GM12878 (cell line): Measurements from ENCODE around the gene SP4. TPM values are rescaled to one million over a fixed set of nuclear protein-coding genes. Genes with fewer than 3 reads are reported as not detected.

ENCODE experiments used
- ATAC-seq: fragments of 200-7000 bp; cut with Tn5 transposase; 3 replicates; pipeline ENCODE4 v1.9.1; 2020; ENCODE audit warnings: mild to moderate bottlenecking, moderate library complexity
- BruUV-seq: library from RNA; stranded (reverse); fragments of 400-500 nt; replicated peaks from 2 replicates; lab custom pipeline; 2021; lab: Mats Ljungman, UMichigan
- CTCF ChIA-PET: fragments of 300-600 bp; sonication (Branson Sonifier 250); formaldehyde crosslinking; extraction: SDS; loops from one replicate; lab custom pipeline; 2021; ENCODE audit warnings: inconsistent platforms; lab: Yijun Ruan, JAX
- POLR2A ChIA-PET: fragments of 350-600 bp; formaldehyde crosslinking; extraction: SDS; loops from one replicate; lab custom pipeline; 2021; ENCODE audit warnings: inconsistent platforms; lab: Charles Lee
- RAD21 ChIA-PET: fragments of 300-600 bp; sonication (Branson Sonifier 250); formaldehyde crosslinking; loops from one replicate; lab custom pipeline; 2023; ENCODE audit warnings: antibody characterized with exemption; ENCODE audit not compliant: unreplicated experiment; lab: Charles Lee
- SMC1A ChIA-PET: fragments of 300-600 bp; sonication (Branson Sonifier 250); formaldehyde crosslinking; loops from one replicate; lab custom pipeline; 2023; ENCODE audit not compliant: unreplicated experiment, uncharacterized antibody; lab: Charles Lee
- DNase-seq: peaks from one replicate; pipeline ENCODE4 v3.0.0-alpha.2; 2011; ENCODE audit warnings: low read depth, low spot score
- FAIRE-seq: peaks from 3 replicates; lab custom pipeline; 2011; peaks lifted over from hg19 to GRCh38; lab: Jason Lieb, UNC
- H2AFZ ChIP-seq: 2 replicates; pipeline ENCODE4 v1.6.0; 2011; ENCODE audit warnings: low read depth, low read length, control low read depth; ENCODE audit not compliant: control insufficient read depth
- H3K27ac ChIP-seq: 2 replicates; pipeline ENCODE4 v1.5.1; 2011; ENCODE audit warnings: control low read depth; ENCODE audit not compliant: control insufficient read depth, insufficient read depth
- H3K27me3 ChIP-seq, 2 experiments: replicated peaks in 1 of 2; 2 replicates each; pipeline versions ENCODE4 v1.6.0 to v1.6.1; 2011; ENCODE audit warnings: low read length in 1 of 2; ENCODE audit not compliant: control insufficient read depth in 2 of 2, insufficient read depth in 2 of 2
- H3K36me3 ChIP-seq, 2 experiments: 2 replicates each; pipeline ENCODE4 v1.5.1; 2011; ENCODE audit warnings: low read length in 1 of 2; ENCODE audit not compliant: control insufficient read depth in 2 of 2, insufficient read depth in 2 of 2
- H3K4me1 ChIP-seq: 2 replicates; pipeline ENCODE4 v1.6.1; 2011; ENCODE audit warnings: mild to moderate bottlenecking, low read length, moderate library complexity, mixed read lengths; ENCODE audit not compliant: control insufficient read depth, insufficient read depth
- H3K4me2 ChIP-seq: 2 replicates; pipeline ENCODE4 v1.6.0; 2011; ENCODE audit warnings: control low read depth; ENCODE audit not compliant: control insufficient read depth, insufficient read depth
- H3K4me3 ChIP-seq: fragments of 200-600 bp; sonication (generic); 2 replicates; pipeline ENCODE4 v1.5.1; 2016
- H3K79me2 ChIP-seq: 2 replicates; pipeline ENCODE4 v1.6.0; 2011; ENCODE audit warnings: low read length; ENCODE audit not compliant: control insufficient read depth, insufficient read depth
- H3K9ac ChIP-seq: 2 replicates; pipeline ENCODE4 v1.8.0; 2011; ENCODE audit warnings: low read length, control low read depth, mixed read lengths; ENCODE audit not compliant: control insufficient read depth, insufficient read depth
- H3K9me3 ChIP-seq: replicated peaks from 3 replicates; pipeline ENCODE4 v1.5.1; 2011; ENCODE audit warnings: mild to moderate bottlenecking, low read length; ENCODE audit not compliant: control insufficient read depth, insufficient read depth
- H4K20me1 ChIP-seq: 2 replicates; pipeline ENCODE4 v1.6.0; 2011; ENCODE audit not compliant: control insufficient read depth, insufficient read depth
- ATF7 ChIP-seq: fragments of 450-650 bp; IDR thresholded peaks from 2 replicates; pipeline ENCODE4 v1.6.1; 2016; ENCODE audit warnings: low read depth, mild to moderate bottlenecking
- BCL11A ChIP-seq: IDR thresholded peaks from 2 replicates; pipeline ENCODE4 v1.6.1; 2011; ENCODE audit warnings: low read depth, low read length
- CREM ChIP-seq: IDR thresholded peaks from 2 replicates; pipeline ENCODE4 v1.6.1; 2014; ENCODE audit warnings: antibody characterized with exemption, low read depth
- IKZF2 ChIP-seq, 2 experiments: fragments of 450-650 bp; IDR thresholded peaks; 2 replicates each; pipeline ENCODE4 v1.6.1; 2017; ENCODE audit warnings: mild to moderate bottlenecking in 2 of 2, moderate library complexity in 2 of 2
- MTA2 ChIP-seq: fragments of 450-650 bp; IDR thresholded peaks from 2 replicates; pipeline ENCODE4 v1.6.1; 2016; ENCODE audit warnings: low read depth, mild to moderate bottlenecking, moderate library complexity
- POLR2AphosphoS5 ChIP-seq: IDR thresholded peaks from 2 replicates; pipeline ENCODE4 v1.6.1; 2011; ENCODE audit warnings: mild to moderate bottlenecking, low read length, inconsistent platforms
- SPI1 ChIP-seq: IDR thresholded peaks from 2 replicates; pipeline ENCODE4 v1.6.1; 2011; ENCODE audit warnings: low read depth, mild to moderate bottlenecking, low read length, moderate library complexity, borderline replicate concordance; ENCODE audit not compliant: insufficient read depth
- TBL1XR1 ChIP-seq: IDR thresholded peaks from 2 replicates; pipeline ENCODE4 v1.6.1; 2012; ENCODE audit warnings: low read depth, low read length, improper control_type of control experiment
- ZNF622 ChIP-seq: fragments of 450-650 bp; IDR thresholded peaks from 2 replicates; pipeline ENCODE4 v1.6.1; 2017; ENCODE audit warnings: mild to moderate bottlenecking, inconsistent platforms
- WGBS: methylation state at CpG from one replicate; pipeline ENCODE4 v1.1.6; 2016; ENCODE audit warnings: low lambda C conversion rate; ENCODE audit not compliant: insufficient replicate concordance, insufficient coverage; ENCODE audit errors: missing lambda C conversion rate; 5-methylcytosine and 5-hydroxymethylcytosine counted together
- in situ Hi-C: fragments of 300-500 bp; cut with MboI; formaldehyde crosslinking; loops from 9 replicates; pipeline ENCODE4 v1.14.3; 2018; ENCODE audit warnings: mixed read lengths
- intact Hi-C: fragments of 100-400 bp; cut with micrococcal nuclease; formaldehyde crosslinking; loops from one replicate; pipeline ENCODE4 v1.14.2; 2022; ENCODE audit not compliant: unreplicated experiment
- polyA plus RNA-seq, 11 experiments: library from polyadenylated mRNA; depleted of rRNA in 4 of 11; unstranded in 6 of 11; stranded (reverse) in 5 of 11; fragments of >200 nt; fragmentation: Nextera tagmentation in 4 of 11; fragmentation: Illumina TruSeq in 1 of 11; extraction: Ambion mirVana in 4 of 11; extraction: Trizol in 1 of 11; gene quantifications; 1 replicate in 1 of 11; 2 replicates in 10 of 11; pipeline versions ENCODE4 v1.2.1 to v1.2.3, GENCODE V29; 2011 to 2016; ENCODE audit warnings: inconsistent platforms in 2 of 11, missing spikeins in 2 of 11, low read depth in 1 of 11
- total RNA-seq, 4 experiments: library from RNA; depleted of rRNA in 3 of 4; stranded (reverse); fragments of >200 nt in 3 of 4; fragmentation: Illumina TruSeq in 1 of 4; extraction: Trizol in 1 of 4; gene quantifications; 2 replicates each; pipeline versions ENCODE4 v1.2.1 to v1.2.3, GENCODE V29; 2013 to 2021
- TF ChIP-seq, protein P1 (sequence below): fragments of 450-650 bp; IDR thresholded peaks from 2 replicates; pipeline ENCODE4 v1.6.1; 2016; ENCODE audit warnings: mild to moderate bottlenecking
- TF ChIP-seq, protein P2 (sequence below): IDR thresholded peaks from 2 replicates; pipeline ENCODE4 v1.6.1; 2012; ENCODE audit warnings: low read length, inconsistent platforms
- TF ChIP-seq, protein P3 (sequence below), 3 experiments: IDR thresholded peaks in 2 of 3; conservative IDR thresholded peaks in 1 of 3; 2 replicates each; pipeline ENCODE4 v1.5.1; 2011; ENCODE audit warnings: low read depth in 3 of 3, low read length in 3 of 3, mild to moderate bottlenecking in 3 of 3, control low read depth in 2 of 3, moderate library complexity in 2 of 3, inconsistent platforms in 1 of 3, mixed read lengths in 1 of 3; ENCODE audit not compliant: control insufficient read depth in 2 of 3, insufficient read depth in 1 of 3; ENCODE audit errors: extremely low read depth in 1 of 3

The SP4 gene
- total and polyA plus RNA-seq, 10 of the 15 experiments (the other 5 are each of a cell fraction or from before 2014, with no cell fraction given): 6.2 to 32.4 (median 16.1) TPM

DNA sequence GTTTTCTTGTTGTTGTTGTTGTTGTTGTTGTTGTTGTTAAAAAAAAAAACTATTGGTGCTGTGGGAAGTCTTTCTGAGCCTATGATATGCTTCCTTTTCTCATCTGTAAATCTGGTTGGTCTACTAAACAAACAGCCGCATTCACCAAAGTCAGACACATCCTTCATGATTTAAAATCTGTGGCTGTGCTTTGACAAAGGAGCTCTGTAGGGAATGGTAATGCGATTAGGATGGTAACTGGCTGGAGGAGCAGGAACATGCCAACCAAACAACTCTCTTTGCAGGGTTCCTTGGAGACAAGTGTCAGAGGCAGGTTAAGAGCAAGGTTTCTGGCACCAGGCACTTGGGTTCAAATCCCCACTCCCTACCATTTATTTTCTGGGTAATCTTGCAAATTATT, 14.9 kb upstream of the SP4 start:
- in situ Hi-C loops: no loop called here
- DNase-seq (no peak), ATAC-seq (peak; percentile 17; the same call in 1 of the 3 replicates), FAIRE-seq (no peak)
- Histone ChIP-seq H3K36me3 (no peaks in the 10 kb centered on the region), H3K4me1 (peaks cover 11% of the 10 kb centered on the region), H3K4me2 (no peak overlapping the region), H3K27me3 (no peaks in the 10 kb centered on the region), H3K9ac (peak overlapping the region; percentile 30; the same call in 1 of the 2 replicates), H4K20me1 (no peaks in the 10 kb centered on the region), H2AFZ (peak overlapping the region; percentile 45), H3K27ac (peak overlapping the region; percentile 70), H3K4me3 (no peak overlapping the region), H3K79me2 (no peaks in the 10 kb centered on the region), H3K9me3 (no peaks in the 10 kb centered on the region; the same call in 2 of the 3 replicates)
- ChIA-PET SMC1A (interaction anchor here (0.7 to 4.9 kb wide), 21 partner anchors 10 to 670 kb away, joined by 3 to 34 read pairs (median 6); partner anchors contain the start of gene SP4), CTCF (interaction anchor here (0.6 to 3.1 kb wide), 10 partner anchors 13 to 184 kb away, joined by 3 to 15 read pairs (median 4); no protein-coding TSS in a partner anchor), RAD21 (interaction anchor here (0.8 to 4.1 kb wide), 15 partner anchors 14 to 158 kb away, joined by 3 to 35 read pairs (median 11); partner anchors contain the start of gene SP4), POLR2A (interaction anchor here (0.6 to 8.4 kb wide), 8 partner anchors 10 to 69 kb away, joined by 3 to 53 read pairs (median 4); partner anchors contain the start of gene SP4)
- WGBS: 76% methylated on average over 2 of the region's 2 CpGs
- TF ChIP-seq, protein P1, sequence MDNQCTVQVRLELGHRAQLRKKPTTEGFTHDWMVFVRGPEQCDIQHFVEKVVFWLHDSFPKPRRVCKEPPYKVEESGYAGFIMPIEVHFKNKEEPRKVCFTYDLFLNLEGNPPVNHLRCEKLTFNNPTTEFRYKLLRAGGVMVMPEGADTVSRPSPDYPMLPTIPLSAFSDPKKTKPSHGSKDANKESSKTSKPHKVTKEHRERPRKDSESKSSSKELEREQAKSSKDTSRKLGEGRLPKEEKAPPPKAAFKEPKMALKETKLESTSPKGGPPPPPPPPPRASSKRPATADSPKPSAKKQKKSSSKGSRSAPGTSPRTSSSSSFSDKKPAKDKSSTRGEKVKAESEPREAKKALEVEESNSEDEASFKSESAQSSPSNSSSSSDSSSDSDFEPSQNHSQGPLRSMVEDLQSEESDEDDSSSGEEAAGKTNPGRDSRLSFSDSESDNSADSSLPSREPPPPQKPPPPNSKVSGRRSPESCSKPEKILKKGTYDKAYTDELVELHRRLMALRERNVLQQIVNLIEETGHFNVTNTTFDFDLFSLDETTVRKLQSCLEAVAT: peak; percentile 56; the same call in 1 of the 2 replicates
- TF ChIP-seq MTA2: no peak
- intact Hi-C loops: no loop called here
- BruUV-seq: no TSS peak

DNA sequence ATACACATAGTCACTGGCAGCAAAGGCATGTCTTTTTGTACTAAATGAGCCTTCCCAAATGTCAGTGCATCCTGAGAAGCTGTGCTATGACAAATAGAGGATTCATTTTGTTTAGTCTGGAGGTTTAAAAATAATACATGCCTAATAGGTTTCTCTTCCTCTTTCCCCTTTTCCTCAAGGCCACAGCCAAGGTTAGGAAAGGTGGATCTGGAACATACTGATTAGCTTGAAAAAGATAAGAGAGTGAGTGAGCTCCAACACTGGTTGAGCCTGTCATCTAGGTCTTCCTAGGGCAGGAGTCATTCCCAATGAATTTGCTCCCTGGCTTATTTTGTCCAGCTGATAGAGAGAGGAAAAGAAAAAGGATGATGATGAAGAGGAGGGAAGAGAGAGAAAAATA, 14.4 kb upstream of the SP4 start:
- POLR2A ChIA-PET: interaction anchor here (0.7 to 8.4 kb wide), 6 partner anchors 9 to 60 kb away, joined by 3 to 53 read pairs (median 6); partner anchors contain the start of gene SP4
- ATAC-seq (no peak), FAIRE-seq (no peak), DNase-seq (no peak)
- no peaks in the 10 kb centered on the region; the same call in 2 of the 3 replicates for H3K9me3 ChIP-seq
- in situ Hi-C loops: no loop called here
- SMC1A ChIA-PET: interaction anchor here (0.8 to 4.9 kb wide), 16 partner anchors 9 to 669 kb away, joined by 3 to 34 read pairs (median 6); partner anchors contain the start of gene SP4
- intact Hi-C loops: no loop called here
- RAD21 ChIA-PET: interaction anchor here (0.8 to 4.1 kb wide), 11 partner anchors 16 to 158 kb away, joined by 3 to 35 read pairs (median 11); no protein-coding TSS in a partner anchor
- H4K20me1 ChIP-seq: no peaks in the 10 kb centered on the region
- H3K9ac ChIP-seq: no peak overlapping the region
- H3K27me3 ChIP-seq: no peaks in the 10 kb centered on the region
- CTCF ChIA-PET: interaction anchor here (0.6 to 3.1 kb wide), 7 partner anchors 14 to 183 kb away, joined by 3 to 15 read pairs (median 4); no protein-coding TSS in a partner anchor
- H2AFZ ChIP-seq: no peak overlapping the region; the same call in 1 of the 2 replicates
- no peaks in the 10 kb centered on the region for H3K36me3 ChIP-seq
- no peaks in the 10 kb centered on the region for H3K79me2 ChIP-seq
- H3K4me1 ChIP-seq: peaks cover 11% of the 10 kb centered on the region
- H3K4me2 ChIP-seq: no peak overlapping the region
- no peak overlapping the region for H3K27ac ChIP-seq
- BruUV-seq: no TSS peak
- no peak overlapping the region for H3K4me3 ChIP-seq
- TF ChIP-seq BCL11A: no peak
- TF ChIP-seq, protein P2, sequence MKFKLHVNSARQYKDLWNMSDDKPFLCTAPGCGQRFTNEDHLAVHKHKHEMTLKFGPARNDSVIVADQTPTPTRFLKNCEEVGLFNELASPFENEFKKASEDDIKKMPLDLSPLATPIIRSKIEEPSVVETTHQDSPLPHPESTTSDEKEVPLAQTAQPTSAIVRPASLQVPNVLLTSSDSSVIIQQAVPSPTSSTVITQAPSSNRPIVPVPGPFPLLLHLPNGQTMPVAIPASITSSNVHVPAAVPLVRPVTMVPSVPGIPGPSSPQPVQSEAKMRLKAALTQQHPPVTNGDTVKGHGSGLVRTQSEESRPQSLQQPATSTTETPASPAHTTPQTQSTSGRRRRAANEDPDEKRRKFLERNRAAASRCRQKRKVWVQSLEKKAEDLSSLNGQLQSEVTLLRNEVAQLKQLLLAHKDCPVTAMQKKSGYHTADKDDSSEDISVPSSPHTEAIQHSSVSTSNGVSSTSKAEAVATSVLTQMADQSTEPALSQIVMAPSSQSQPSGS: no peak
- TF ChIP-seq, protein P3, sequence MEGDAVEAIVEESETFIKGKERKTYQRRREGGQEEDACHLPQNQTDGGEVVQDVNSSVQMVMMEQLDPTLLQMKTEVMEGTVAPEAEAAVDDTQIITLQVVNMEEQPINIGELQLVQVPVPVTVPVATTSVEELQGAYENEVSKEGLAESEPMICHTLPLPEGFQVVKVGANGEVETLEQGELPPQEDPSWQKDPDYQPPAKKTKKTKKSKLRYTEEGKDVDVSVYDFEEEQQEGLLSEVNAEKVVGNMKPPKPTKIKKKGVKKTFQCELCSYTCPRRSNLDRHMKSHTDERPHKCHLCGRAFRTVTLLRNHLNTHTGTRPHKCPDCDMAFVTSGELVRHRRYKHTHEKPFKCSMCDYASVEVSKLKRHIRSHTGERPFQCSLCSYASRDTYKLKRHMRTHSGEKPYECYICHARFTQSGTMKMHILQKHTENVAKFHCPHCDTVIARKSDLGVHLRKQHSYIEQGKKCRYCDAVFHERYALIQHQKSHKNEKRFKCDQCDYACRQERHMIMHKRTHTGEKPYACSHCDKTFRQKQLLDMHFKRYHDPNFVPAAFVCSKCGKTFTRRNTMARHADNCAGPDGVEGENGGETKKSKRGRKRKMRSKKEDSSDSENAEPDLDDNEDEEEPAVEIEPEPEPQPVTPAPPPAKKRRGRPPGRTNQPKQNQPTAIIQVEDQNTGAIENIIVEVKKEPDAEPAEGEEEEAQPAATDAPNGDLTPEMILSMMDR (IDR thresholded peaks at IDR 0.05 in 2 of 3, conservative IDR thresholded peaks at IDR 0.05 in 1 of 3; ENCODE audit: control insufficient read depth in 2 of 3, extremely low read depth in 1 of 3, insufficient read depth in 1 of 3, low read depth in 3 of 3, low read length in 3 of 3): no peak
- peak; percentile 55; the same call in 1 of the 2 replicates for TF ChIP-seq SPI1
- peak; percentile 29 to 50; a peak in 3 of 4 replicates for TF ChIP-seq IKZF2 (IDR thresholded peaks at IDR 0.05)
- no peak for TF ChIP-seq CREM
- TF ChIP-seq POLR2AphosphoS5: no peak
- TF ChIP-seq ATF7: no peak
- no peak for TF ChIP-seq ZNF622
- TF ChIP-seq TBL1XR1: no peak
